Smooth muscle cell of the brain vasculature (primary cell): ENCODE measurements around the gene CARD19.
"Not testable (repeated sequence)": the region's sequence is repeated elsewhere in the genome, so short reads cannot be mapped to it uniquely, and the experiment has no call there.

Source experiments
- DNase-seq: peaks from one replicate; pipeline ENCODE4 v3.0.0-alpha.2; 2012; ENCODE audit warnings: low read depth, low spot score

Gene CARD19

DNA sequence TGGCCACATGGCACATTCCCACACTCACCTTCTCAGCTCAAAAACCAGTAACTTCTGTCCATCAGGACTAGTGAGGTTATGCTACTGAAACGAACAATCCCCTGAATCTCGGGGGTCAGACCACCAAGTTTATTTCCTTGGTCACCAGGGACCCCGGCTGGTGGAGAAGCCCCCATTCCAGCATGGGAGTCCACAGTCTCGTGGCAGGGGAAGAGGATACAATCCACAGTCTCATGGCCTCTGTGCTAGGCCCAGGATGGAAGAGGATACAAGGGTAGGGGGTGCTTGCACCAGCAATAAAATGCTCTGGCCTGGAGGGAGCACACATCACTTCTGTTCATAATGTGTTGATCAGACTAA lies 7.4 kb upstream of the CARD19 start:
- no peak for DNase-seq

GRCh38 chr9:93089024-93089423 lies 7.0 kb upstream of the CARD19 start:
- no peak for DNase-seq

- no peak for DNase-seq
Measured at GRCh38 chr9:93089481-93089991, 6.5 kb upstream of the CARD19 start.

GRCh38 chr9:93090091-93090655 lies 5.8 kb upstream of the CARD19 start:
- DNase-seq: no peak

DNA sequence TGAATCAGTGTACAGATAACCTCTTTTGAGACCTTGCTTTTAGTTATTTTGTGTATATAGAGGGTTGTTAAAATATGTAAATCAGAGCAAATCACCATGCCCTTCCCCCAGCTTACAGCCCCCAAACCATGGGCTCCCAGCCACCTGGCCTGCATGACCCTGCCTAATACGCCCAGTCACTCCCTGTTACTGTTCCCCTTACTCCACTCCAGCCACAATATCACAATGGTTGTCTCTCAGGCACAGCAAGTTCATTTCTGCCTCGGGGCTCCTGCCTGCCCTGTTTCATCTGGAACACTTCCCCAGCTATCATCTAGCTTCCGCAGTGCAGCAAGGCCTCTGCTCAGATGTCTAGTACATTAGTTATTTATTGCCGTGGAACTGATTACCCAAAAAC lies 5.0 kb upstream of the CARD19 start:
- no peak for DNase-seq

- peak; percentile 50 for DNase-seq
Measured at GRCh38 chr9:93091453-93092081, 4.5 kb upstream of the CARD19 start.

DNA sequence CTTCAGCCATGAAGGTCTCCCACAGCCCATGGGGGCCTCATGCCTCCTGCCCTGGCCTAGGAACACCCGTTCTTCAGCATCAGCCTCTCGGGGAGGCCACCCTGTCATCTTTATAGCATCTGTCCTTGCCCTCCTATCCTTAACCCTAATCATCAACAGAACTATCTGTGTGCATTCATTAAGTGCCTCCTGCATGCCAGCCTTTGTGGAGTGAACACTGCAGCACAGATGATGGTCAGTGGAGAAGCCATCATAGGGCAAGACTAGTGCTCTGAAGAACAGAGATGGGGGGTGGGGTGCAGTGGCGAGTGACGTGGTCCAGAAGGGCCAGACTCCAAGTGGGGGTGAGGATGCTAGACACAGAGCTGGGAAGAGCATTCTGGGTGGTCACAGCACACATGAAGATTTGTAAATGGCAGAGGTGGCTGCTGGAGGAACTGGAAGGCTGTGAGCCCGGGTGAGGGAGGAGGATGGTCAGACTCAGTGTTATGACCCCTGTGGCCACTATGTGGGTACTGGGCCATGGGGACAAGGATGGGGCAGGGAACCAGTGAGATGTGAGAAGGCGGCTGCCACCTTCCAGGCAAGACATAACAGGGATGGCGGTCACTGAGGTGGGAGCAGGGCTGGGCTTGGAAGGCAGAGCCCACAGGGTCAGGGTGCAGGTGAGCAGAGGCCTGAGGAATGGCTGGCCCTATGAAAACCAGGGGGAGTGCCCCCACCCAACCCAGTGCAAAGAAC lies 3.6 kb upstream of the CARD19 start:
- DNase-seq: no peak

DNA sequence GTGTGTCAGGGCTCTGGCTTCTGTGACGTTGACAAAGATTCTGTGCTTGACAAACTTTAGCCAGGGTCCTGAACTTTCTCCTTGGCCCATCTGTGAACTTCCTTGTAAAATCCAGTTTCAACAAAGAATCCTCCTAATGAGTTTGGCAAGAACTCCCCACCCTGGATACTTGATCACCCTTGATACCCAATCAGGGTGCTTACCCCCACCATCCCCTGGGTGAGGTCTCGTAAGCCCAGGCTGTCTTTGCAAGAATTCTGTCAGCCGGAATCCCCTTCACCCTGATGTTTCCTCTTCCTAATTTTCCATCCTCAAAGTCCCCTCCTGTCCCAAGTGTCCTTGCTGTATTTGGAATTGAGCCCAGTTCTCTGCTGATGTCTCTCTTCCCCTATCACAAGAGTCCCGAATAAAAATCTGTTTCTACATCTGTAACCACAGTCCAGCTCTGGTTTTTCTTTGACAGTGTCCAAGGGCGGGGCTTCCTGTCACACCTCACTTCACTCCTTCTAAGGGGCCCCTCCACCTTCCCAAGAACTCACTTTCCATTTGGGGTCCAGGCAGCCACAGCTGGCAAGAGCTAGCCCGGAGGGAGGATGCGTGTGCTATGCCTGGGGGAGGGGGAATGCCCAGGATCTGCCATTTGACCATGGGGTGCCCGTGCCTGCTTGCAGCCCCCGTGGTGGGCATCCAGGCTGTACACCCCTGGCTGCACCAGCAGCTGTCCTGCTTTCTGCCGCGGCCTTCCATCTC lies 2.7 kb upstream of the CARD19 start:
- no peak for DNase-seq

DNA sequence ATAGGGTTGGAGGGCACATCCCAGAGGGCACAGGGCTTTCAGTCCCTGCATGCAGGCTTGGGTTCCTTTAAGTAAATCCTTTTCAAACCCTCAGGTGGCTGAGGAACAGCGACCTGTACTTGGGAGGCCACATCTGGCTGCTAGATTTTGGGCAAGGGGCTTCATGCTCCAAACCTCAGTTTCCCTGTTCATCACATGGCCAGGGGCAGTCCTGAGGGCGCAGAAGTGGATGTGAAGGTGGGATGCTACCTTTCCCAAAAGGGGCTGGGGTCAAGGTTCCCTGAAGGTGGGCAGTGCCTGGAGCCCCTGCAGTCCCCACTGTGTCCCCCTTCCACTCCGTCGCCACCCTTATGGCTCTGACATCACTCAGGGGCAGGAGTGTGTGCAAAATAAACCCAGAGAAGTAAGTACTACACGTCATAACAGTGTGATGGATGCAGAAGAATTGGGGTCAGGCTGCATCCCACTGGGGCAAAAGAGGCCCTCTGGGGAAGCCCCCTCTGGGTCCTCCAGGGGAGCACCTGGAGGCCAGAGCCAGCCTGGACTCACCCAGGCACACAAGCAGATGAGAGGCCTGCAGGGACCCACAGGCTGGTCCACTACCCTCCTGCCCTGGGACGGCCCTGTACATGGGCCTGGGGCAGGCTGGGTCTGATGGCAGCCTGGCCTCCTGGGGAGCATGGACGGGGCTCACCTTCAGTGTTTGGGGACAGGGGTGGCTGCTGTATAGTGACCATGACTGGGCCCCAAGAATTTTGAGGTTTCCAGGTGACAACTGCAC lies 1.9 kb upstream of the CARD19 start:
- DNase-seq: no peak

- no peak for DNase-seq
Measured at GRCh38 chr9:93094658-93095204, 1.3 kb upstream of the CARD19 start.

DNA sequence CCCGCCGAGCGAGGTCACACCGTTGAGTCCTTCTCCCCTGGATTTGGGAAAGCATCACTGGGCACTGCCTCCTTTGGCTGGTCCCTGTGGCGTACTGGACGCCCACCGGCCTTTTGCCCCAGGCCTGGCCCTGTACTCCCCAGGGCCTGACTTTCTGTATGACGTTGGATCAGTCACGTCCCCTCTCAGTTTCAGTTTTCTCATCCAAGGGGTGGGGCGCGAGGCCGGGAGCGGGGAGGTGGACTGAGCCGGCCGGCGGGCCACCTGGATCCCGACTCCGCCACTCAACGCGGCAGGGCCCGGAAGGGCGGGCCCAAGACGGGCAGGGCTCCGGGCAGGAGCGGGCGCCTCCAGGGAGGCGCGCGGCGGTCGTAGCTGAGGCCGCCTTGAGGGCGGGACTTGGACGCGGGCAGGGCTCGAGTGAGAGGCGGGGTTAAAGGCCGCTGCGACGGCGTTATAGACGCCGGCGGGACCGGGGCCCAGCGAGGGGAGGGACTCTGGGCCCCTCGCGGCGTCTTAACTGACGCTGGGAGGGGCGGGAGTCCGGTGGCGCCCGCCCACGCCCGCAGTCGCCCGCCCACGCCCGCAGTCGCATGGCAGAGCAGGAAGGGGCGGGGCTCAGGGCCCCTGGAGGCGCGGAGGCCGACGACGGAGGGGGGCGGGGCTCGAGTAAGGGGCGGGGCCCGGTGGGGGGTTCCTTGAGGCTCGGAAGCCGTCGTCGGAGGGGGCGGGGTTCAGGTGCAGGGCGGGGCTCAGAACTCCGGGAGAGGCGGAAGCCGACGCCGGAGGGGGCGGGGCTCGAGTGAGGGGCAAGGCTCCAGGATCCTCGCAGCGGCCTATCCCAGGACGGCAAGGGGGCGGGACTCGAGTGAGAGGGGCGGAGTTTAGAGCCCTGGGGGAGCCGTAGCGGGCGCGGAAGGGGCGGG lies 549 bp upstream of the CARD19 start:
- peak; percentile 93 for DNase-seq

DNA sequence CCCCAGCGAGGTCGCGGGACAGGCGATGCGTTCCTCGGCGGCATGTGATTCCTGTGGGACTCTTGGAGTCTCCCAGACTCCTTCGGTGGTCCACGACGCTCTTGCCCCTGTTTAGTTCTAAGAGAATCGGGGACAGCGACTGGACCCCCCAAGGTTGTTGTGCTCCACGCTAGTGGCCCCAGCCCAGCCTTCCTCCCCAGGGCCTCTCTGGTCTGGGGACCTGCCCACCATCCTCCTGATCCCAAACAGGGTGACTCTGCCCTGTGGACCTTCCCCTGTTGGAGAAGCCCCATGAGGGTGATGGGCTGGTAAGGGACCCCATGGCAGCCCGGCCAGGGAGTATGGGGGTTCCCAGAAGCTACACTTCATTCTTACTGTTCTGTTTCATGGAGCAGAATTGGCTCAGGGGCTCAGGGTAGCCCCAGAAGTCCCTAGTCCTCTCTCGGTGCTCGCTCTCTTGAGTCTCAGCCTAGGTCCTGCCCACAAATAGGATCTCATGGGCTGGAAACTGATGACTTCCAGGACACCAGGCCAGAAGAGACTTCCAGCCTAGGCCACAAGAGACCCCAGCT lies 880 bp downstream of the CARD19 start:
- no peak for DNase-seq

DNA sequence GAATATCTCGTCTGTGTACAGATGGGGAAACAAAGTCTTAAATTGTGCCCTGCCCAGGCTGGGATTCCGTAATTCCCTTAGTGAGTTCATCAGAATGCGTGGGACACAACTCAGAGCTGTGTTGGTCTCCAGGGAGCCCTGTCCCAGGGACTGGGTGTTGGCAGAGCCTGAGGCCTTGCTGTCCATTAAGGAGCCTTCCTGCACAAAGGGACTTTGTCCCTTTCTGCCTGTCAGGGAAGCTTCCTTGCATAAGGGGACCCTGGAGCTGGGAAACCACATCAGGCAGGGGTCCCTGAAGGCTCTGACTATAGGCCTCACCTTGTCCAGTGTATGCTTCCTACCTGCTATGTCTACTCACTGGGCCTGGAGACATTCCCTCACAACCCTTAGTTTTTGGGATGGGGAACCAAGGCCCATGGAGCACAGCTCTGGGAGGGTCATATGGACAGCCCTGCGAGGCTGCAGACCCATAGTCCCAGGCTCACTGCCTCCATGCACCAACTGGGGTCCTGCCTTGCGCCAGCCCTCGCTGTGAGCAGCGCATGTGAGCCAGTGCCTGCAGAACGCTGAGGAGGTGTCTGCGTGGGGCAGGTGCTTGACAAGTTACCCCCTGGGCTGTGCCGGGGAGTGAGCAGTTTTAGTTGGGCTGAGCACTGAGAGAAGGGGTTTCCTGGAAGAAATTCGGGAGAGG lies 1.6 kb downstream of the CARD19 start:
- no peak for DNase-seq

GRCh38 chr9:93098236-93098946 lies 2.4 kb downstream of the CARD19 start:
- DNase-seq: peak; percentile 90

- DNase-seq: no peak
Measured at GRCh38 chr9:93099551-93100275, 3.7 kb downstream of the CARD19 start.

- no peak for DNase-seq
Measured at GRCh38 chr9:93100276-93100636, 4.2 kb downstream of the CARD19 start.

DNA sequence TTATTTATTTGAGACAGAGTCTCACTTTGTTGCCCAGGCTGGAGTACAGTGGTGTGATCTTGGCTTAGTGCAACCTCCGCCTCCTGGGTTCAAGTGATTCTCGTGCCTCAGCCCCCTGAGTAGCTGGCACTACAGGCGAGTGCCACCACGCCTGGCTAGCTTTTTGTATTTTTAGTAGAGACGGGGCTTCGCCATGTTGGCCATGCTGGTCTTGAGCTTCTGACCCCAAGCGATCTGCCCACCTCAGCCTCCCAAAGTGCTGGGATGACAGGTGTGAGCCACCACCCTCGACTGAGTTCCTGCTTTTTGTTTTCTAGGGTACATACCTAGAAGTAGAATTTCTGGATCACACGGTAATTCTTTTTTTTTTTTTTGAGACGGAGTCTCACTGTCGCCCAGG lies 5.1 kb downstream of the CARD19 start:
- DNase-seq: not testable (repeated sequence)

- DNase-seq: no peak
Measured at GRCh38 chr9:93105620-93106019, 9.6 kb downstream of the CARD19 start.
